Ishikawa (cell line): ENCODE results near the gene UNC13A.
A peak's percentile ranks its signal among the peaks of the same experiment; 100 is the strongest.

Experiments used
- CEBPB ChIP-seq: IDR thresholded peaks from 2 replicates; pipeline ENCODE4 v1.6.1; 2012
- CREB1 ChIP-seq: IDR thresholded peaks from 2 replicates; pipeline ENCODE4 v1.6.1; 2012; ENCODE audit warnings: low read depth
- EGR1 ChIP-seq: IDR thresholded peaks from 2 replicates; pipeline ENCODE4 v1.6.1; 2012
- EP300 ChIP-seq: IDR thresholded peaks from 2 replicates; pipeline ENCODE4 v1.6.1; 2012; ENCODE audit warnings: borderline replicate concordance
- FOXM1 ChIP-seq: IDR thresholded peaks from 2 replicates; pipeline ENCODE4 v1.6.1; 2012; ENCODE audit warnings: low read depth, borderline replicate concordance
- MAX ChIP-seq: IDR thresholded peaks from 2 replicates; pipeline ENCODE4 v1.6.1; 2012
- NFIC ChIP-seq: IDR thresholded peaks from 2 replicates; pipeline ENCODE4 v1.6.1; 2012
- RAD21 ChIP-seq: IDR thresholded peaks from 2 replicates; pipeline ENCODE4 v1.6.1; 2012; ENCODE audit warnings: low read depth
- REST ChIP-seq: IDR thresholded peaks from 2 replicates; pipeline ENCODE4 v1.6.1; 2012; ENCODE audit warnings: low read depth, mild to moderate bottlenecking
- TAF1 ChIP-seq: IDR thresholded peaks from 2 replicates; pipeline ENCODE4 v1.6.1; 2012; ENCODE audit warnings: low read depth, mild to moderate bottlenecking
- TCF12 ChIP-seq: IDR thresholded peaks from 2 replicates; pipeline ENCODE4 v1.6.1; 2012; ENCODE audit warnings: low read depth
- TEAD4 ChIP-seq: IDR thresholded peaks from 2 replicates; pipeline ENCODE4 v1.6.1; 2012
- YY1 ChIP-seq: IDR thresholded peaks from 2 replicates; pipeline ENCODE4 v1.6.1; 2012; ENCODE audit warnings: low read depth
- ZBTB7A ChIP-seq: IDR thresholded peaks from 2 replicates; pipeline ENCODE4 v1.6.1; 2012; ENCODE audit warnings: low read depth
- TF ChIP-seq, protein P1 (sequence below): IDR thresholded peaks from 2 replicates; pipeline ENCODE4 v1.6.1; 2012

Gene UNC13A

DNA sequence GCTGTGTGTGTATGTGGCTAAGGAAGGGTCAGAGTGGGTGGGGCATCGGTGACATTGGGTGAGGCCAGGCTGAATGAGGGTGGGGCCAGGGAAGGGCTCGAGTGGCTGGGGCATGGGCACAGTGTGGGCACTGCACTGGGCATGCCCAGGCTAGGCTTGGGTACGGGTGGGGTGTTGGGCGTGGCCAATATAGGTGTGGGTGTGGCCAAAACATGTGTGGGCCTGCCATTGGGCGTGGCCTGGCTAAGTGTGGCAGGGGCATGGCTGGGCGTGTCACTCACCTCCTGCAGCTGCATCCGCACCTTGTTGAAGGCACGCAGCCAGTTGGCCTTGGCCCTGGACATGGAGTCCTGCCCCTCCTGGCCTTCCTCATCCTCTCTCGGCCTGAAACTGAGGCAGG lies 33.2 kb downstream of the UNC13A start:
- TF ChIP-seq TEAD4 (no peak), MAX (peak; percentile 57)

- no peak for TF ChIP-seq FOXM1
Measured at GRCh38 chr19:17652627-17653026, 35.5 kb downstream of the UNC13A start.

GRCh38 chr19:17648786-17649185 lies 39.4 kb downstream of the UNC13A start:
- no peak for TF ChIP-seq FOXM1
- no peak for TF ChIP-seq MAX
- no peak for TF ChIP-seq TCF12
- no peak for TF ChIP-seq REST
- TF ChIP-seq RAD21 = no peak
- TF ChIP-seq TEAD4 = no peak
- no peak for TF ChIP-seq ZBTB7A
- no peak for TF ChIP-seq YY1
- no peak for TF ChIP-seq CREB1
- TF ChIP-seq TAF1 = no peak

- TF ChIP-seq, protein P1, sequence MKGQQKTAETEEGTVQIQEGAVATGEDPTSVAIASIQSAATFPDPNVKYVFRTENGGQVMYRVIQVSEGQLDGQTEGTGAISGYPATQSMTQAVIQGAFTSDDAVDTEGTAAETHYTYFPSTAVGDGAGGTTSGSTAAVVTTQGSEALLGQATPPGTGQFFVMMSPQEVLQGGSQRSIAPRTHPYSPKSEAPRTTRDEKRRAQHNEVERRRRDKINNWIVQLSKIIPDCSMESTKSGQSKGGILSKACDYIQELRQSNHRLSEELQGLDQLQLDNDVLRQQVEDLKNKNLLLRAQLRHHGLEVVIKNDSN = no peak
Measured at GRCh38 chr19:17648097-17648660, 40.0 kb downstream of the UNC13A start.

- TF ChIP-seq EP300 (no peak), TCF12 (no peak)
- TF ChIP-seq, protein P1 = no peak
Measured at GRCh38 chr19:17647071-17648020, 40.8 kb downstream of the UNC13A start.

DNA sequence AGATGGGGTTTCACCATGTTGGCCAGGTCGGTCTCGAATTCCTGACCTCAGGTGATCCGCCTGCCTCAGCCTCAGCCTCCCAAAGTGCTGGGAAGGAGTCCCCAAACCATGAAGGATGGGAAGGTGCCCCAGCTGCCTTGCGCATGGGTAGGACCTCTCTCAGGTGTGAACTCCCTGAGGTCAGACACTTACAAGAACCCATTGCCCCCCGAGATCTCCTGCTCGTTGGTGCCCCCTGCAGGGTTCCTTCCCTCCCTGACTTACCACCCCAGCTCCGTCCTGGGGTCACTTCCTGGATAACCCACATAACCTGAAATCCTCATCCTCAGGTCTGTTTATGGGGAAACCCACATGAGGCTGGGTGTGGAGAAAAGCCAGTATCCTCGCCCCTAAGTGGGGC lies 41.7 kb downstream of the UNC13A start:
- TF ChIP-seq CREB1 = no peak
- TF ChIP-seq, protein P1 = no peak
- no peak for TF ChIP-seq TEAD4
- TF ChIP-seq NFIC = no peak
- no peak for TF ChIP-seq TAF1
- TF ChIP-seq CEBPB = no peak
- no peak for TF ChIP-seq RAD21
- TF ChIP-seq FOXM1 = no peak
- TF ChIP-seq EGR1 = no peak

DNA sequence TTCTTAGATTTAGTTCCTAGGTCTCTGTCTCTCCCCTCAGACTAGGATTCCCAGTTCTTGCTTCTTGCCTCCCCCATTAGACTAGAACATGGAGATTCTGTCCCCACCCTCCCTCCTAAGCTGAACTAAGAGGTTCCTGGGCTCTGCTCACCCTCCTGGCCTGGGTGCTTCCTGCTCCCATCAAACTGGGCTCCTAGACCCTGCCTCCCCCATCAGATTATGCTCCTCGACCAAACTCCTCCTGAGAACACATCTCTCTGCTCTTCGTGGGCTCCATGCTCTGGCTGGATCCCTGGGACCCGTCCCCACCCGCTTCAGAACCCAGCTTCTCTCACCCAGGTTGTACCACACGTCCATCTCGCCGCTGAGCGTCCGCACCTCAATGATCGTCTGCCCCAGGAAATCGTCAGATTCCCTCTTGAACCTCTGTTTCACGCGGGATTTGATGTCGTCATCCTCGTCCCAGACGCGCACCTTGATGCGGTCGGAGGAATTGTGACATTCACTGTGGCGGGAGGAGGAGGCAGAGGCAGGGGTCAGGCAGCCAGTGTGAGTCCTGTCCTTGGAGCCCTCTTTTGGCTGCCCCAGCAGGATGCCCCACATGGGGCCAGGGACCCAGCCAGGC lies 42.7 kb downstream of the UNC13A start:
- TF ChIP-seq TEAD4 (no peak), EGR1 (no peak), RAD21 (no peak)

DNA sequence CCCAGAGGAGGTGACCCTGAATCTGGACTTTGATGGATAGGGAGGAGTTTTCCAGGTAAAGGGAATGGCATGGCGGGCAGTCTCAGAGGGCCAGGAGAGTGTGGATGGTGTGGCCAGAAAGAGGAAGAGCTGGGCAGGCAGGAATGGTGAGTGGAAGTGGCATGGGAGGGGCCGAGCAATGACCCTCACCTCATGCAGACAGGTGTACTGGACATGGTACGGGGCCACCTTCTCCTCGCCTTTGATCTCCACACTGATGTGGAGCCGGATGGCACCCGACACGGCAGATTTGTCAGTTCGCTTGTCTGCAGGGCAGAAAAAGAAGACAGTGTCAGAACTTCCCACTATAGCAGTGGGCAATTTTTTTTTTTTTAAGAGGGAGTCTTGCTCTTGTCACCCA lies 45.5 kb downstream of the UNC13A start:
- no peak for TF ChIP-seq EP300
- no peak for TF ChIP-seq MAX
- no peak for TF ChIP-seq YY1
- no peak for TF ChIP-seq EGR1
- no peak for TF ChIP-seq FOXM1
- no peak for TF ChIP-seq REST
- TF ChIP-seq TCF12 = no peak
- TF ChIP-seq, protein P1 = no peak
